K562 (cell line): ENCODE data around the gene HAUS7. TPM values are rescaled to one million over a fixed set of nuclear protein-coding genes. Genes with fewer than 3 reads are reported as not detected.

Experiments used
- DPF2 ChIP-seq: fragments of 450-650 bp; IDR thresholded peaks from 2 replicates; pipeline ENCODE4 v1.6.1; 2016
- ETS1 ChIP-seq: conservative IDR thresholded peaks from 2 replicates; pipeline ENCODE4 v1.6.1; 2011; ENCODE audit warnings: low read depth, mild to moderate bottlenecking, low read length; ENCODE audit not compliant: control insufficient read depth
- HSF4 ChIP-seq: fragments of 250-450 bp; sonication (Bioruptor Pico); IDR thresholded peaks from 2 replicates; pipeline ENCODE4 v2.1.2; 2022; ENCODE audit warnings: mild to moderate bottlenecking, moderate library complexity, borderline replicate concordance
- NCOA2 ChIP-seq, 2 experiments: fragments of 450-650 bp; IDR thresholded peaks; 2 replicates each; pipeline ENCODE4 v1.6.1; 2018; ENCODE audit warnings: mild to moderate bottlenecking in 2 of 2, moderate library complexity in 1 of 2; ENCODE audit not compliant: partially characterized antibody in 2 of 2
- NCOA4 ChIP-seq: fragments of 450-650 bp; IDR thresholded peaks from 2 replicates; pipeline ENCODE4 v1.6.1; 2018; ENCODE audit warnings: mild to moderate bottlenecking; ENCODE audit not compliant: partially characterized antibody
- NR3C1 ChIP-seq: sonication (generic); formaldehyde crosslinking; IDR thresholded peaks from 2 replicates; pipeline ENCODE4 v1.8.1; 2022; ENCODE audit warnings: missing genetic modification reagents
- RBFOX2 ChIP-seq: fragments of 200-400 bp; formaldehyde crosslinking; IDR thresholded peaks from 2 replicates; pipeline ENCODE4 v1.6.1; 2017; ENCODE audit warnings: low read depth, mild to moderate bottlenecking, low read length, moderate library complexity
- RBM15 ChIP-seq: fragments of 200-400 bp; formaldehyde crosslinking; IDR thresholded peaks from 2 replicates; pipeline ENCODE4 v1.6.1; 2018; ENCODE audit warnings: mild to moderate bottlenecking, low read length, moderate library complexity; ENCODE audit not compliant: insufficient read depth
- REST ChIP-seq, 2 experiments: fragments of 450-650 bp; formaldehyde crosslinking in 1 of 2; IDR thresholded peaks; 2 replicates each; pipeline versions ENCODE4 v1.4.0 to v1.6.1; 2014 to 2020; ENCODE audit warnings: mild to moderate bottlenecking in 2 of 2, borderline replicate concordance in 1 of 2, low read depth in 1 of 2
- USF1 ChIP-seq: sonication (generic); formaldehyde crosslinking; IDR thresholded peaks from 2 replicates; pipeline ENCODE4 v1.9.0; 2022; ENCODE audit warnings: mild to moderate bottlenecking, missing genetic modification reagents
- ZNF395 ChIP-seq: fragments of 200-800 bp; sonication (Bioruptor generic); IDR thresholded peaks from 2 replicates; pipeline ENCODE4 v1.6.1; 2017; ENCODE audit warnings: missing genetic modification characterization, missing compliant biosample characterization
- ZNF696 ChIP-seq: fragments of 250-450 bp; sonication (Bioruptor Pico); conservative IDR thresholded peaks from 2 replicates; pipeline ENCODE4 v1.4.0; 2020; ENCODE audit warnings: mild to moderate bottlenecking, moderate library complexity
- polyA plus RNA-seq, 8 experiments: library from polyadenylated mRNA; depleted of rRNA in 4 of 8; stranded (reverse) in 5 of 8; unstranded in 3 of 8; fragments of >200 nt; fragmentation: Nextera tagmentation in 2 of 8; fragmentation: Illumina TruSeq in 1 of 8; extraction: Ambion mirVana in 2 of 8; extraction: Trizol in 1 of 8; gene quantifications; 2 replicates each; pipeline versions ENCODE4 v1.2.1 to v1.2.3, GENCODE V29; 2011 to 2014; ENCODE audit warnings: inconsistent platforms in 1 of 8, missing spikeins in 1 of 8
- total RNA-seq, 7 experiments: library from RNA; depleted of rRNA in 6 of 7; stranded (reverse); fragments of >200 nt in 6 of 7; fragmentation: Illumina TruSeq in 2 of 7; extraction: Trizol in 2 of 7; gene quantifications; 2 replicates each; pipeline versions ENCODE4 v1.2.1 to v1.2.3, GENCODE V29; 2011 to 2021; ENCODE audit warnings: low replicate concordance in 1 of 7

The HAUS7 gene
- total and polyA plus RNA-seq, 9 of the 15 experiments (the other 6 are each of a cell fraction or from before 2014, with no cell fraction given), result 10.0 to 94.9 (median 48.8) TPM

GRCh38 chrX:153416781-153417450, 53.5 kb downstream of the HAUS7 start (continued):
- TF ChIP-seq ETS1 (no peak), NCOA4 (no peak), RBFOX2 (no peak), USF1 (CRISPR knock-in tag) (peak; percentile 78), NCOA2 (IDR thresholded peaks at IDR 0.05; ENCODE audit: partially characterized antibody in 2 of 2) (no peak), RBM15 (no peak), ZNF395 (CRISPR knock-in tag) (no peak), HSF4 (CRISPR knock-in tag) (no peak), REST (IDR thresholded peaks at IDR 0.05; ENCODE audit: borderline replicate concordance) (peak; percentile 6; the same call in 1 of the 2 replicates), REST (CRISPR knock-in tag; IDR thresholded peaks at IDR 0.05; ENCODE audit: low read depth) (no peak), NR3C1 (CRISPR knock-in tag) (no peak), ZNF696 (no peak), DPF2 (no peak)
